ENCODE data around the gene ATL1. TPM values are rescaled to one million over a fixed set of nuclear protein-coding genes. Genes with fewer than 3 reads are reported as not detected.

ATL1 gene
- total and polyA plus RNA-seq, 2 of the 13 experiments (the other 11 are each of a cell fraction or from before 2014, with no cell fraction given), result 0.60 to 0.65 TPM

DNA sequence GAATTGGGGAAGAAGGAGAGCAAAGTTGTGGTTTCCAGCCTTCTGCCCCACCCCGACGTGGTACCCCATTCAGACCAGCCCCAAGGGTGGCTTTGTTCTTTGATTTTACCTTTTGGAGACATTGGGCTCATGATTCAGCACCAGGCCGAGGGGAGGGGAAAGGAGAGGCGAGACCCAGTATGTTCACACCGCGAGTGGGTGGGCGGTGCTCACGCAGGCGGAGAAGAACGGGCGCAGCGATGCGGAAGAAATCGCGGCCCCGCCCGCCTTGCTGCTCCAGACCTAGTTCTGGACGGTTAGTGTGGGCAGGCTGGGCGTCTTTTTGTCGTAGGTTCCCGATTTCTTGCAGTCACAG, 963 bp downstream of the ATL1 start:
- DNase-seq (ENCODE audit: low spot score) (no peak), ATAC-seq (no peak), FAIRE-seq (no peak)
- peak overlapping the region; percentile 57 to 74 (median 68); a peak in 3 of 6 replicates for H3K4me3 ChIP-seq (replicated peaks in 1 of 3; ENCODE audit: insufficient read depth in 1 of 3, low read depth in 2 of 3, low read length in 3 of 3)
- H3K36me3 ChIP-seq (replicated peaks in 1 of 2; ENCODE audit: control insufficient read depth in 1 of 2, insufficient read depth in 2 of 2, low read length in 2 of 2), result no peaks in the 10 kb centered on the region
- no peaks in the 10 kb centered on the region for H3K9me3 ChIP-seq (ENCODE audit: low read length)
- TF ChIP-seq ZNF503 (CRISPR knock-in tag; IDR thresholded peaks at IDR 0.05), result no peak
- no peak for TF ChIP-seq MLXIP (CRISPR knock-in tag; IDR thresholded peaks at IDR 0.05; ENCODE audit: borderline replicate concordance)
- TF ChIP-seq MAFG (CRISPR knock-in tag; IDR thresholded peaks at IDR 0.05), result no peak
- no peak for TF ChIP-seq NR2F1 (CRISPR knock-in tag; IDR thresholded peaks at IDR 0.05)
- no peak for TF ChIP-seq ZFP90 (CRISPR knock-in tag; IDR thresholded peaks at IDR 0.05; ENCODE audit: borderline replicate concordance)
- TF ChIP-seq RERE (CRISPR knock-in tag; IDR thresholded peaks at IDR 0.05; ENCODE audit: low read depth), result no peak
- TF ChIP-seq ZNF615 (CRISPR knock-in tag; IDR thresholded peaks at IDR 0.05; ENCODE audit: borderline replicate concordance), result no peak
- no peak for TF ChIP-seq SMC3 (IDR thresholded peaks at IDR 0.05; ENCODE audit: low read length)
- TF ChIP-seq BORCS8-MEF2B (CRISPR knock-in tag; IDR thresholded peaks at IDR 0.05), result no peak
- no peak for TF ChIP-seq NCOR1 (IDR thresholded peaks at IDR 0.05; ENCODE audit: borderline replicate concordance, low read length)
- TF ChIP-seq ZNF10 (CRISPR knock-in tag; IDR thresholded peaks at IDR 0.05; ENCODE audit: borderline replicate concordance, low read depth), result no peak
- TF ChIP-seq, protein P1, sequence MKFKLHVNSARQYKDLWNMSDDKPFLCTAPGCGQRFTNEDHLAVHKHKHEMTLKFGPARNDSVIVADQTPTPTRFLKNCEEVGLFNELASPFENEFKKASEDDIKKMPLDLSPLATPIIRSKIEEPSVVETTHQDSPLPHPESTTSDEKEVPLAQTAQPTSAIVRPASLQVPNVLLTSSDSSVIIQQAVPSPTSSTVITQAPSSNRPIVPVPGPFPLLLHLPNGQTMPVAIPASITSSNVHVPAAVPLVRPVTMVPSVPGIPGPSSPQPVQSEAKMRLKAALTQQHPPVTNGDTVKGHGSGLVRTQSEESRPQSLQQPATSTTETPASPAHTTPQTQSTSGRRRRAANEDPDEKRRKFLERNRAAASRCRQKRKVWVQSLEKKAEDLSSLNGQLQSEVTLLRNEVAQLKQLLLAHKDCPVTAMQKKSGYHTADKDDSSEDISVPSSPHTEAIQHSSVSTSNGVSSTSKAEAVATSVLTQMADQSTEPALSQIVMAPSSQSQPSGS (CRISPR knock-in tag; IDR thresholded peaks at IDR 0.05), result no peak
- no peak overlapping the region for H3K9ac ChIP-seq (ENCODE audit: insufficient read depth, low read depth, low read length)
- WGBS (ENCODE audit: low lambda C conversion rate), result 78% methylated on average over 21 of the region's 21 CpGs
- ChIA-PET POLR2A (no interaction called here), CTCF (ENCODE audit: low intra/inter-chr PET ratio, low total read pairs) (no interaction called here)
- H3K4me2 ChIP-seq (ENCODE audit: low read depth, low read length), result peak overlapping the region; percentile 87
- peaks cover 9% of the 10 kb centered on the region for H3K4me1 ChIP-seq (ENCODE audit: insufficient read depth, low read length)
- H3K27ac ChIP-seq (ENCODE audit: extremely low read length, insufficient read depth, low read length), result no peak overlapping the region
- peaks cover 1 to 27% of the 10 kb centered on the region in 2 experiments for H3K27me3 ChIP-seq (ENCODE audit: control insufficient read depth in 1 of 2, insufficient read depth in 2 of 2, low read length in 2 of 2)
- intact Hi-C loops (cut with micrococcal nuclease; ENCODE audit: unreplicated experiment) (no loop called here), in situ Hi-C loops (cut with HindIII; ENCODE audit: extremely low pct_ligation_motif_present, low pct_unique_long_range_greater_than_20kb) (no loop called here)
- H4K20me1 ChIP-seq (ENCODE audit: insufficient read depth, low read length), result no peaks in the 10 kb centered on the region
- H3K79me2 ChIP-seq (ENCODE audit: insufficient read depth, low read length), result no peaks in the 10 kb centered on the region
- no TSS peak for BruUV-seq (replicated peaks)
- H2AFZ ChIP-seq (ENCODE audit: low read length), result no peak overlapping the region

Data from HepG2 (cell line).